ENCODE results near the gene TRAF5.
"Not testable (repeated sequence)": the region's sequence is repeated elsewhere in the genome, so short reads cannot be mapped to it uniquely, and the experiment has no call there.

The TRAF5 gene

GRCh38 chr1:211344152-211344618, 17.6 kb downstream of the TRAF5 start:
- DNase-seq, result no peak

- DNase-seq, result no peak
Observed at GRCh38 chr1:211345719-211346118, 19.1 kb downstream of the TRAF5 start.

- DNase-seq, result no peak
Observed at GRCh38 chr1:211347077-211347844, 20.6 kb downstream of the TRAF5 start.

- DNase-seq, result no peak
Observed at GRCh38 chr1:211348547-211348946, 21.9 kb downstream of the TRAF5 start.

GRCh38 chr1:211349741-211350140, 23.1 kb downstream of the TRAF5 start:
- no peak for DNase-seq

- DNase-seq, result not testable (repeated sequence)
Observed at GRCh38 chr1:211352055-211352454, 25.4 kb downstream of the TRAF5 start.

- DNase-seq, result no peak
Observed at GRCh38 chr1:211352465-211352864, 25.8 kb downstream of the TRAF5 start.

- DNase-seq, result no peak
Observed at GRCh38 chr1:211352985-211353515, 26.4 kb downstream of the TRAF5 start.

- DNase-seq, result no peak
Observed at GRCh38 chr1:211353562-211354212, 27.1 kb downstream of the TRAF5 start.

GRCh38 chr1:211355873-211356272, 29.2 kb downstream of the TRAF5 start:
- DNase-seq, result no peak

- peak in 2 of 56 donors; percentile 16 to 28 for DNase-seq
Observed at GRCh38 chr1:211356723-211357407, 30.2 kb downstream of the TRAF5 start.

- DNase-seq, result no peak
Observed at GRCh38 chr1:211358685-211359084, 32.1 kb downstream of the TRAF5 start.

GRCh38 chr1:211359876-211360275, 33.2 kb downstream of the TRAF5 start:
- no peak for DNase-seq

GRCh38 chr1:211361202-211361601, 34.6 kb downstream of the TRAF5 start:
- DNase-seq, result no peak

- DNase-seq, result no peak
Observed at GRCh38 chr1:211369640-211370039, 43.0 kb downstream of the TRAF5 start.

- DNase-seq, result no peak
Observed at GRCh38 chr1:211370669-211371068, 44.0 kb downstream of the TRAF5 start.

- no peak for DNase-seq
Observed at GRCh38 chr1:211371406-211372105, 44.9 kb downstream of the TRAF5 start.

- DNase-seq, result no peak
Observed at GRCh38 chr1:211372463-211372862, 45.8 kb downstream of the TRAF5 start.

GRCh38 chr1:211375146-211375818, 48.6 kb downstream of the TRAF5 start:
- DNase-seq, result no peak

GRCh38 chr1:211375949-211376348, 49.3 kb downstream of the TRAF5 start:
- DNase-seq, result no peak
